Activated T-cell treated with anti-CD3 and anti-CD28 coated beads for 4 hours (primary cell): ENCODE data around the gene CENPH.
"Not testable (repeated sequence)": the region's sequence is repeated elsewhere in the genome, so short reads cannot be mapped to it uniquely, and the experiment has no call there.

Source experiments
- DNase-seq: peaks from one replicate; pipeline ENCODE4 v3.0.0-alpha.2; 2020

Gene CENPH, protein sequence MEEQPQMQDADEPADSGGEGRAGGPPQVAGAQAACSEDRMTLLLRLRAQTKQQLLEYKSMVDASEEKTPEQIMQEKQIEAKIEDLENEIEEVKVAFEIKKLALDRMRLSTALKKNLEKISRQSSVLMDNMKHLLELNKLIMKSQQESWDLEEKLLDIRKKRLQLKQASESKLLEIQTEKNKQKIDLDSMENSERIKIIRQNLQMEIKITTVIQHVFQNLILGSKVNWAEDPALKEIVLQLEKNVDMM

DNA sequence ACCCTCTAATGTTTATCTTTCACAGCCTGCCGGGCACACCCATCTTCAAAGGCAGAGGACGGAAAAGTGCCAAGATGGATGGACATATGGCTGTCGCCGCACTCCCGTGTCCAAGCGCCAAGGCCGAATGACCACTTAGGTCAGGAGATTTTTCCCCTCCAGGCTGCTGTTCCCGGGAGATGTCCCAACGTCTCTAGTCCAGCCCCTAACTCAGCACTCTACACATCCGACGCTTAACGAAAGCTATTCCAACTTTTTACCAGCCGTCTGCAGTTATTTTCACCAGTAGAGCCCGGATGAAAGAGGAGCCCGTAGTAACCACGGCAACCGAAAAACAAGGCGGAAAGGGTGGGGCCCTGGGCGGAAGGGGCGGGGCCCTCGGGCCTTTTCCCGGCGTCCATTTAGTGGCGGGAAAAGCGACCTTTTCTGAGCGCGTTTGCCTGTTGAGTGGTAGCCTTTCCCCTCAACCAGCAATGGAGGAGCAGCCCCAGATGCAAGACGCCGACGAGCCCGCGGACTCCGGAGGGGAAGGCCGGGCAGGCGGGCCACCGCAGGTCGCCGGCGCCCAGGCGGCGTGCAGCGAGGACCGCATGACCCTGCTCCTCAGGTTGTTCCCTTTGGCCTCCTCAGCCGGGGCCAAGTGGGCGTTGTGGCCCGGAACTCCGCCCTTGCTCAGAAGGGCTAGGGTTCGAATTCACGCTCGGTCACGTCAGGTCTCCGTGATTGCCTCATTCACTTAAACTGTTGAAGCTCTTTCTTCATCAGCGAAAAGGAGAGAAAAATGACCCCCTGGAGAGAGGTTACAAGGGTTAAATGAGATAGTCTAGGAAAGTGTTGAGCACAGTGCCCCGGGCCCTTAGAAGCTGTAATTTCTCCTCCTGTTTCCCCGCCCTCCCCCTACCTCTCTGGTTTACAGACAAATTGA, at the start of gene CENPH:
CENPH (plus strand) TSS at position 422 of the 925 bp plus-strand sequence; CDS start at position 474, 52 bp downstream.
- DNase-seq: peak; percentile 90

DNA sequence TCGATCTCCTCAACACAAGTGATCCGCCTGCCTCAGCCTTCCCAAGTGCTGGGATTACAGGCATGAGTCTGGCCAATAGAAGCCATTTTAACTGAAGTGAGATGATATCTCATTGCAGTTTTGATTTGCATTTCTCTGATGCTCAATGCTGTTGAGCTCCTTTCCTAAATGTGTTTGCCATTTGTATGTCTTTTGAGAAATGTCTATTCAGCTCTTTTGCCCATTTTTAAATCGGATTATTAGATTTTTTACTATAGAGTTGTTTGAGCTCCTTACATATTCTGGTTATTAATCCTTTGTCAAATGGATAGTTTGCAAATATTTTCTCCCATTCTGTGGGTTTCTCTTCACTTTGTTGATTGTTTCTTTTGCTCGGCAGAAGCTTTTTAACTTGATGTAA, 49.1 kb upstream of the CENPH start:
- DNase-seq: not testable (repeated sequence)

DNA sequence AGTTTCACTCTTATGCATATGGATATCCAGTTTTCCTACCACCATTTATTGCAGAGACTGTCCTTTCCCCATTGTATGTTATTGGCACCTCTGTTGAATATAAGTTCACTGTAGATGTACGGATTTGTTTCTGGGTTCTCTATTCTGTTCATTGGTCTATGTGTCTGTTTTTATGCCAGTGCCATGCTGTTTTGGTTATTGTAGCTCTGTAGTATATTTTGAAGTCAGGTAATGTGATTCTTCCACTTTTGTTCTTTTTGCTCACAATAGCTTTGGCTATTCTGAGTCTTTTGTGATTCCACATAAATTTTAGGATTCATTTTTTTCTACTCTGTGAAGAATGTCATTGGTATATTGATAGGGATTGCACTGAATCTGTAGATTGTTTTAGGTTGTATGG, 48.6 kb upstream of the CENPH start:
- DNase-seq: no peak

DNA sequence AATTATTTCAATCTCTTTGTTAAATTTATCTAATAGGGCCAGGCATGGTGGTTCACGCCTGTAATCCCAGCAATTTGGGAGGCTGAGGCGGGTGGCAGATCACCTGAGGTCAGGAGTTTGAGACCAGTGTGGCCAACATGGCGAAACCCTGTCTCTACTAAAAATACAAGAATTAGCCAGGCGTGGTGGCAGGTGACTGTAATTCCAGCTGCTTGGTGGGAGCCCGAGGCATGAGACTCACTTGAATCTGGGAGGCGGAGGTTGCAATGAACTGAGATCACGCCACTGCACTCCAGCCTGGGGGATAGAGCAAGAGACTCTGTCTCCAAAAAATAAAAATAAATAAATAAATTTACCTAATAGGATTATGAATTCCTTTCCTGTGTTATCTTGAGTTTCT, 40.8 kb upstream of the CENPH start:
- not testable (repeated sequence) for DNase-seq

DNA sequence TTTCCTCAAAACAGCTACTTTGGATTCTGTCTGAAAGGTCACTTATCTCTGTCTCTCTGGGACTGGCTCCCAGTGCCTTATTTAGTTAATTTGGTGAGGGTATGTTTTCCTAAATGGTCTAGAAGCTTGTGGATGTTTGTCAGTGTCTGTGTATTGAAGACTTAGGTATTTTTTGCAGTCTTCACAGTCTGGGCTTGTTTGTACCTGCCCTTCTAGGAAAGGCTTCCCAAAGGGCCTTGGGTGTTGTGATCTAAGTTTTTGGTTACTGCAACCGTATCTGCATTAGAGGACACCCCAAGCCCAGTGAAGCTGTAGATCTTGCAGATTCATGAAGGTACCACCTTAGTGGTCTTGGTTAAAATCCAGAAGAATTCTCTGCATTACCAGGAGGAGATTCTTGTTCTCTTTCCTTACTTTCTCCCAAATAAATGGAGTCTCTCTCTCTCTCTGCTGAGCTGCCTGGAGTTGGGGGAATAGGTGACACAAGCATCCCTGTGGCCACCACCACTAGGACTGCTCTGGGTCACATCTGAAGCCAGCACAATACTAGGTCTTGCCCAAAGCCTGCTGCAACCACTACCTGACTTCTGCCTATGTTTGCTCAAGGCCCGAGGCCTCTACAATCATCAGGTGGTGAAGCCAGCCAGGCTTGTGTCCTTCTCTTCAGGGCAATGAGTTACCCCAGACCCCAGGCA, 40.3 kb upstream of the CENPH start:
- DNase-seq: no peak

DNA sequence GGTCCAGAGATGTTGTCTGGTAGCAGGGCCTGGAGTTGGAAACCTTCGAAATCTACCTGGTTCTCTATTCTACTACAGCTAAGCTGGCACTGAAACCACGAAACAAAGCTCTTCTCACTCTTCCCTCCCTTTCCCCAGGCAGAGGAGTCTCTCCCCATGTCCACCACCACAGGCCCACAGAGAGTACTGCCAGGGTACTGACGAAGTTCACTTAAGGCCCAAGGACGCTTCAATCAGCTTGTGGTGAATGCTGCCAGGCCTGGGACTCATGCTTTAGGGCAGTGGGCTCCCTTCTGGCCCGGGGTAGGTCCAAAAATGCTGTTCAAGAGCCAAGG, 39.7 kb upstream of the CENPH start:
- no peak for DNase-seq

DNA sequence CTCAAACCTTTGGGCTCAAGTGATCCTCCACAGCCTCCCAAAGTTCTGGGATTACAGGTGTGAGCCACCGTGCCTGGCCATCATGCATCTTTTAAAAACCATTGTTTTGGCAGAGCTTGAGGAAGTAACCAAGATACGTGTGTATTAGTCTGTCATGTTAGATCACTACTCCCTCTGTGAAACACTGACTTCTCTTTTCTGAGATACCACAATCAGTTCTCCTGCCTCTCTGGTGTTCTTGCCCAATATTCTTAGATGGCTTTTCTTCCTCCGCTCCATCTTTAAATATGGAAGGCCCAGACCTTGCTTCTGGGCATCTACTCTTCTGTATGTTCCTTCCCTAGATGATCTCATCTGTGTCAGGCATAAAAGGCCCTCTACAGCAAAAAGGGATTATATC, 36.7 kb upstream of the CENPH start:
- DNase-seq: no peak

DNA sequence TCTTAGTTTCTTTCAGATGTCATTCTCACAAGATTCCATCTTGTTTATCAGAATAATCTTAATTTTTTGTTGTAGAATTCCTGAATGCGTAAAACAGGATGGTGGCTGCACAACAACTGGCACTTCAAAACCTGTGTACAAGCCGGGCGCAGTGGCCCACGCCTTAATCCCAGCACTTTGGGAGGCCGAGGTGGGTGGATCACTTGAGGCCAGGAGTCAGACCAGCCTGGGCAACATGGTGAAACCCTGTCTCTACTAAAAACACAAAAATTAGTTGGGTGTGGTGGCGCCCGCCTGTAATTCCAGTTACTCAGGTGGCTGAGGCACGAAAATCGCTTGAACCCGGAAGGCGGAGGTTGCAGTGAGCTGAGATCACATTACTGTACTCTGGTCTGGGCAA, 32.9 kb upstream of the CENPH start:
- no peak for DNase-seq

DNA sequence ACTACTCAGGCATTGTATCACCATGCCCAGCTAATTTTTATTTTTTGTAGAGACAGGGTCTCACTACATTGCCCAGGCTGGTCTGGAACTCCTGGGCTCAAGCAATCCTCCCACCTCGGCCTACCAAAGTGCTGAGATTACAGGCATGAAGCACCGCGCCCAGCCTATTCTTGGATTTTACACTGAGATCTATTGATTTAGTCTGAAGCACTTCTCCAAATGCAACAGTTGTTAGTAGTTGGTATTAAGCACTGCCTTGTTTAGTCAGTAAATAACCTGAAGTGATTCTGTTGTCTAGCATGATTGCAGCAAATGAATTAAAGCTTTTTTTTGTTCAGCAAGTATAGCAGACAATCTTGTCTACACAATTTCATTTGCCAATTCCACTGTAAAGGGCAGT, 31.3 kb upstream of the CENPH start:
- DNase-seq: no peak

DNA sequence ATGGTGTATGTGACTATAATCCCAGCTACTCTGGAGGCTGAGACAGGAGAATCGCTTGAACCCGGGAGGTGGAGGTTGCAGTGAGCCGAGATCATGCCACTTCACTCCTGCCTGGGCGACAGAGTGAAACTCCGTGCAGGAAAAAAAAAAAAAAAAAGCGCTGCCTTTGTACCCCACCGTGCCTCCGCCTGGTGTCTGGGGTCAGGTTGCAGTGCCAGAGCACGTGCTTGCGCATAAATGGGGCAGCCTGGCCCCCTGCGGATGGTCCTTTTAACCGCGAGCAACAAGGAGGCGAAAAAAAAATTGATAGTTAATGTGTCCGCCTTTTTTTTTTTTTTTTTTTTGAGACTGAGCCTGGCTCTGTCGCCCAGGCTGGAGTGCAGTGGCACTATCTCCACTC, 28.7 kb upstream of the CENPH start:
- DNase-seq: no peak

DNA sequence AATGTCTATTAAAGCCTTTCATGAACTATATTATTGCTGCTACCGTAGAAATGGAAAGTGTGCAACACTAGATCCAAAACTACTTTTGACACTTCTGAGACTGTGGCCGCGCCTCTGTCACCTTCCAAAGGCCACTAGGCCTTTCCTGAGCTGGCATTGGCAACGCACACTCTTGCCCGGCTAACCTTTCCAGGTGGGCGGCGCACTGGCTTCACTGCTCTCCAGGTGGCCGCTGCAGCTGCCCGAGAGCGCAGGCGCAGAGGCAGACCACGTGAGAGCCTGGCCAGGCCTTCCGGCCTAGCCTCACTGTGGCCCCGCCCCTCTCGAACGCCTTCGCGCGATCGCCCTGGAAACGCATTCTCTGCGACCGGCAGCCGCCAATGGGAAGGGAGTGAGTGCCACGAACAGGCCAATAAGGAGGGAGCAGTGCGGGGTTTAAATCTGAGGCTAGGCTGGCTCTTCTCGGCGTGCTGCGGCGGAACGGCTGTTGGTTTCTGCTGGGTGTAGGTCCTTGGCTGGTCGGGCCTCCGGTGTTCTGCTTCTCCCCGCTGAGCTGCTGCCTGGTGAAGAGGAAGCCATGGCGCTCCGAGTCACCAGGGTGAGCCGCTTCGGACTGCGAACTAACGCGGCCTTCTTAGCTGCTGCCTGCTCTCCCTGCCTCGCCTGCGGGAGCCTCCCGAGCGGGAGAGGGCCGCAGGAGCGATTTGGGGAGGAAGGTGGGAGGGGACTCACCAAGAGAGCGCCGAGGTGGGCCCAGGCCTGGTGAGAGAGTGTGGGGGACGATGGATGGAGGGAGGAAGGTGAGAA, 22.5 kb upstream of the CENPH start, which contains the start of gene CCNB1:
CCNB1 (plus strand) TSS at position 465 of the 807 bp plus-strand sequence; CDS start at position 578, 113 bp downstream.
- DNase-seq: peak; percentile 96

DNA sequence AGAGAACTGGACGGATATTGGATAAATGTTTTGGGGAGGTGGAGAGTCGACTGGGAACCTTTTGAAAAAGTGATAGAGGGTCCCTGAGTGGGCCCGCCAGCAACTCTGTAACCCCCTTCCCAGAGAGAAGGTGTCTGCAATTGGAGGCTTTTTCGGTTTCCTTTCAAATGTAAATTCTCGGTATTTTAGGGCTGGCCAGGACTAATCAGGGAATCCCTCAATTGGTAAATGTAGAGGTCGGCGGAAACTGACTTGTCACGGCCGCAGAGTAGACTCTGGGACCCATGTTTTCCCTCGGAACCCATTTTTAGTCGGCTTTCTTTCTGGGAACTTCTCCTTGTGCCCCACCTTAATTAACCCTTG, 21.9 kb upstream of the CENPH start:
- no peak for DNase-seq

DNA sequence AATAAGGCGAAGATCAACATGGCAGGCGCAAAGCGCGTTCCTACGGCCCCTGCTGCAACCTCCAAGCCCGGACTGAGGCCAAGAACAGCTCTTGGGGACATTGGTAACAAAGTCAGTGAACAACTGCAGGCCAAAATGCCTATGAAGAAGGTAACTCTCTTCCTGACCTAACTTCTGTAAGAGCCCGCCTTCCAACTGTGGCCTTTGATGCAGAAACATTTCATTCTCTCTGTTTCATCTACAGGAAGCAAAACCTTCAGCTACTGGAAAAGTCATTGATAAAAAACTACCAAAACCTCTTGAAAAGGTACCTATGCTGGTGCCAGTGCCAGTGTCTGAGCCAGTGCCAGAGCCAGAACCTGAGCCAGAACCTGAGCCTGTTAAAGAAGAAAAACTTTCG, 21.5 kb upstream of the CENPH start:
- DNase-seq: no peak

DNA sequence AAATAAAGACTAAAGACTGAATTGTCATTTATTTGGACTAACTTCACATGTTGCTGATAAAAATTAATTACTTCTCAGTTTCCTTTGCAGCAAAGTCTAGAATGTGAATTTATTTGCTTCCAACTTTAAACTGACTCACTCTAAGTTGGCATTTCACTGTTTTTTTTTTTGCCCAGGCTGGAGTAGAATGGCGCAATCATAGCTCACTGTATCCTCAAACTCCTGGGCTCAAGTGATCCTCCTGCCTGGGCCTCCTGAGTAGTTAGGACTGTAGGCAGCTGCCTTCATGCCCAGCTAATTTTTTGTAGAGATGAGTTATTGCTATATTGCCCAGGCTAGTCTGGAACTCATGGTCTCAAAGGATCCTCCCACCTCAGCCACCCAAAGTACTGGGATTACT, 18.9 kb upstream of the CENPH start:
- no peak for DNase-seq

DNA sequence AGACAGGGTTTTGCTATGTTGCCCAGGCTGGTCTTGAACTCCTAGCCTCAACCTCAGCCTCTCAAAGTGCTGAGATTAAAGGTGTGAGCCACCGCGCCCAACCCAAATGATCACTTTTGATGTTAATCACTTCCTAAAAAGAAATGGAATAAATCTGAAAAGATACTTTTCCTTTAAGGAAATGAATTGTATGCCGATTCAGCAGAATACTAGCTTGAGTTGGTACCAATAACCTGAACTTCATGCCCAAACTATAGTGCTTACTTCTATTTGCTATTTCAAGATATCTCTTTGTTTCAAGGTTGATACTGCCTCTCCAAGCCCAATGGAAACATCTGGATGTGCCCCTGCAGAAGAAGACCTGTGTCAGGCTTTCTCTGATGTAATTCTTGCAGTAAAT, 18.4 kb upstream of the CENPH start:
- no peak for DNase-seq

DNA sequence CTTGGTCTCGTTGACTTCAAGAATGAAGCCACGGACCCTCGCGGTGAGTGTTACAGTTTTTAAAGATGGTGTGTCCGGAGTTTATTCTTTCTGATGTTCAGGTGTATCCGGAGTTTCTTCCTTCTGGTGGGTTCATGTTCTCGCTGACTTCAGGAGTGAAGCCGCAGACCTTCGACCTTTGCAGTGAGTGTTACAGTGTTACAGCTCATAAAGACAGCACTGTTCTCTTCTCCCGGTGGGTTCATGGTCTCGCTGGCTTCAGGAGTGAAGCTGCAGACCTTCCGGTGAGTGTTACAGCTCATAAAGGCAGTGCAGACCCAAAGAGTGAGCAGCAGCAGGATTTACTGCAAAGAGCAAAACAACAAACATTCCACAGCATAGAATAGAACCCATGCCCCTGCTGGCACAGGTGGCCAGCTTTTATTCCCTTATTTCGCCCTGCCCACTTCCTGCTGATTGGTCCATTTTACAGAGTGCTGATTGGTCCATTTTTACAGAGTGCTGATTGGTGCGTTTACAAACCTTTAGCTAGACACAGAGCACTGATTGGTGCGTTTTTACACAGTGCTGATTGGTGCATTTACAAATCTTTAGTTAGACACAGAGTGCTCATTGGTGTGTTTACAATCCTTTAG, 7.6 kb upstream of the CENPH start:
- DNase-seq: not testable (repeated sequence)

DNA sequence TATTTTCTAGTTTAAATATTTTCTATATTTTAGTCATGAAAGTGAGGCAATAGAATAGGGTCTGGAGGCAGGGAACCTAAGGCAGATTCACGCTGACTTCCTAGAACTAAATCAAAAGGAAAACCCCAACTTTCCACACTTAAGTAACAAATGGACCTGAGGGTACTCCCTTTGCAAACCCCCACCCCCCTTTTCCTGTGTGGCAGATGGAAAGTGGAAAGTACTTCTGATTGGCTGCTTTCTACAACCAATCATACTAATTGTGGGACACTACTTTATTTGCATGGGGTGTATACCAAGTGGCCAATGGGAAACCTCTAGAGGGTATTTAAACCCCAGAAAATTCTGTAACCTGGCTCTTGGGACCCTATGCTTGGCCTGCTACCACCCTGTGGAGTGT, 4.8 kb upstream of the CENPH start:
- DNase-seq: no peak

DNA sequence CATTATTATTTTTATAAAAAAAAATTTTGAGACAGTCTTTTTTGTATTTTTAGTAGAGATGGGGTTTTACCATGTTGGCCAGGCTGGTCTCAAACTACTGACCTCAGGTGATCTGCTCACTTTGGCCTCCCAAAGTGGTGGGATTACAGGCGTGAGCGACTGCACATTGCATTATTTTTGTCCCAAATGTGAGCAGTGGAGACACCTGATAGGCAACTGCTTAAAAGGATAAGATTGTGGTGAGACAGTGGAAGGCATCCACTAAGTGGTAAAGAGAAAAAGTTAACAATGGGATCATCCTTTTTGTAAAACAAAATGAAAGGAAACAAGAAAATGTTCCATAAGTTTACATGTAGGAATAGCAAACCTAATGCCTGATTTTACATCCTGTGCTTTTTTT, 2.0 kb upstream of the CENPH start:
- DNase-seq: no peak

DNA sequence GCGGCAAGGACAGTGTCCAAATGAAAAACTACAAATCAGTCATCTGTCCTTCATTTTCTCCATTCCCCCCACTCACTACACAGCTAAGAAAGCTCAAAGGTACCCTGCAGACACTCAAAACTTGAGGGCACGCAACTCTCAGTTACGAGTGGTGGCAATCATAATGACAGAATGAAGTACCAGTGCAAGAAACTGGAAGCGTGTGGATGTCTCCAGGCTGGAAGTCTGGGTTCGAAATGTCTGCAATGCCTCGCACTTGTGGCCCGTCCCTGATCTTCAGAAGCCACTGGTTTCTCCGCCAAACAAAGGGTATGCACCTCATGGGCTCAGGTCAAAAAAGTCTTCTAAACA, 597 bp upstream of the CENPH start:
- DNase-seq: no peak

DNA sequence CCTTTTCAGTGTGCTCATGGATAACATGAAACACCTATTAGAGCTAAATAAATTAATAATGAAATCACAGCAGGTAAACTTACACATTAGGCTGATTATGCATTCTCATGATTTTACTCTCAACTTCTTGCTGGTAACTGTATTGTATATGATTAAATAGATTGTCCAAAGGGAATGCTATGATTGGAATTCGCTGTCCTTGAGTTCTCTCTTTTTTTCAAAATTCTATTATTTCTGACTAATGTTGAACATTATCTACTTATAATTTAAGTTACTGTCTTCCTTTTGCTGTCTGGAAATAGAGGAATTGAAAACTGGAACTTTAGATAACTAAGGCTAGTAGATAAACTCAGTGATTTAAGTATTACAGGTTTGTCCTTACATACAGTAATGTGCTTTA, 13.1 kb downstream of the CENPH start:
- DNase-seq: no peak

DNA sequence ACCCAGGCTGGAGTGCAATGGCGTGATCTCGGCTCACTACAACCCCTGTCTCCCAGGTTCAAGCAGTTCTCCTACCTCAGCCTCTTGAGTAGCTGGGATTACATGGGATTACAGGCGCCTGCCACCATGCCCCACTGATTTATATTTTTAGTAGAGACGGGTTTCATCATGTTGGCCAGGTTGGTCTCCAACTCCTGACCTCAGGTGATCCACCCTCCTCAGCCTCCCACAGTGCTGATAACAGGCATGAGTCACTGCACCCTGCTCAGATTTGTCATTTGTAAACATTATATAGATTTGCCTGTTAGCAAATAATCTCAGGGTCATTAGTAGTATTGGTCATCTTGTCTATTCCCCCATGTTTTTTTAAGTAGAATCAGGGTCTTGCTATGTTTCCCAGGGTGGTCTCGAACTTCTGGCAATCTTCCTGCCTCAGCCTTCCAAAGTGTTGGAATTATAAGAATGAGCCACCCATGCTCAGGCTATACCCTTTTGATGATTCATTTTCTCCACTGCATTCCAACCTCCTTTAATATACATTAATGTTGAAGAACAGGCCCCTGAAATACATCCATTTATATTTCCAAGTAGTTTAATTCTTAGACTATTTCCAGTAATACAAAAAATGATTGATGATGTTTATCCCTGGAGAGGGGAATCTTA, 17.3 kb downstream of the CENPH start:
- DNase-seq: no peak

DNA sequence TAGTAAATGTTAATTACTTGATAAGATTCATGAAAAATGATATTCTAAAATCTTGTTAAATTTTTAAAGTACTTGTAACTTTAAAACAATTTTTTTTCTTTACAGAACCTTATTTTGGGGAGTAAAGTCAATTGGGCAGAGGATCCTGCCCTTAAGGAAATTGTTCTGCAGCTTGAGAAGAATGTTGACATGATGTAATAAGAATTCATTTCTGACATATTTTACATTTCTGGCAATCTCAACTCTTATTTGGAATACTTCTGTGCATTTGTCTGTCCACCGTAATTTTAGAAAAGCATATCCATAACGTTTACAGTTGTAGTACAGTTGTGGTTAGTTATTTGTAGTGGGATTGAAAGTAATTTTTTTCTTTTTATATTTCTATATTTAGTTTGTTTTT, 20.2 kb downstream of the CENPH start:
- DNase-seq: no peak
